Left renal pelvis (tissue), 4 donors: Measurements from ENCODE around the gene HOXD8. TPM values are rescaled to one million over a fixed set of nuclear protein-coding genes. Genes with fewer than 3 reads are reported as not detected.

Experiments
- DNase-seq, 4 donors: peaks; one replicate each; pipeline ENCODE4 v3.0.0-alpha.2; 2013; ENCODE audit warnings: low read depth in 4 of 4, low spot score in 3 of 4
- polyA plus RNA-seq, 4 donors: library from polyadenylated mRNA; unstranded; fragments of 120-200 nt; gene quantifications; one replicate each; pipeline ENCODE4 v1.2.1, GENCODE V29; 2013; ENCODE audit not compliant: insufficient read length in 4 of 4

HOXD8 gene
- polyA plus RNA-seq, 4 donors = 42.2 to 245 (median 180) TPM

GRCh38 chr2:176101842-176102241 lies 27.7 kb upstream of the HOXD8 start:
- no peak for DNase-seq

- DNase-seq = no peak
Measured at GRCh38 chr2:176102309-176102866, 27.1 kb upstream of the HOXD8 start.

GRCh38 chr2:176103194-176103593 lies 26.3 kb upstream of the HOXD8 start:
- DNase-seq = no peak

- no peak for DNase-seq
Measured at GRCh38 chr2:176103742-176104315, 25.7 kb upstream of the HOXD8 start.

GRCh38 chr2:176104316-176105077 lies 25.0 kb upstream of the HOXD8 start:
- DNase-seq = no peak

GRCh38 chr2:176105078-176105729 lies 24.3 kb upstream of the HOXD8 start:
- no peak for DNase-seq

GRCh38 chr2:176105730-176106580 lies 23.6 kb upstream of the HOXD8 start:
- DNase-seq = no peak

- no peak for DNase-seq
Measured at GRCh38 chr2:176106581-176107539, 22.6 kb upstream of the HOXD8 start, which contains the start of gene HOXD11. Gene HOXD11, plus strand, starts transcription at chr2:176107280. Its CDS starts 76 bp downstream, at chr2:176107356.

GRCh38 chr2:176107731-176108181 lies 21.7 kb upstream of the HOXD8 start:
- no peak for DNase-seq

- DNase-seq = no peak
Measured at GRCh38 chr2:176109192-176109901, 20.2 kb upstream of the HOXD8 start.

GRCh38 chr2:176109946-176110345 lies 19.6 kb upstream of the HOXD8 start:
- no peak for DNase-seq

GRCh38 chr2:176110415-176111308 lies 18.8 kb upstream of the HOXD8 start:
- no peak for DNase-seq

GRCh38 chr2:176111309-176111663 lies 18.2 kb upstream of the HOXD8 start:
- peak in 1 of 4 donors; percentile 86 for DNase-seq

GRCh38 chr2:176111846-176112374 lies 17.6 kb upstream of the HOXD8 start:
- DNase-seq = no peak

- no peak for DNase-seq
Measured at GRCh38 chr2:176112375-176113302, 16.9 kb upstream of the HOXD8 start.
